Activated naive CD8-positive, alpha-beta T cell treated with anti-CD3 and anti-CD28 coated beads, Interleukin-2, amount 50 U/mL, for 24 hours (primary cell): ENCODE results near the gene SDHAF3.

Source experiments
- ATAC-seq: fragments of 150-1000 bp; cut with Tn5 transposase; one replicate; pipeline ENCODE4 v1.10.0; 2021
- DNase-seq: peaks from one replicate; pipeline ENCODE4 v3.0.0; 2021
- H3K27ac Mint-ChIP-seq: one replicate; pipeline ENCODE4 v1.8.0; 2021; ENCODE audit warnings: mild to moderate bottlenecking, mixed read lengths
- H3K27me3 Mint-ChIP-seq: one replicate; pipeline ENCODE4 v1.8.0; 2021; ENCODE audit warnings: mixed read lengths
- H3K36me3 Mint-ChIP-seq: one replicate; pipeline ENCODE4 v1.8.0; 2021; ENCODE audit warnings: low read depth, mixed read lengths
- H3K4me1 Mint-ChIP-seq: one replicate; pipeline ENCODE4 v1.8.0; 2021; ENCODE audit warnings: mixed read lengths
- H3K4me3 Mint-ChIP-seq: one replicate; pipeline ENCODE4 v1.8.0; 2021; ENCODE audit warnings: mild to moderate bottlenecking, moderate library complexity, mixed read lengths
- H3K9me3 Mint-ChIP-seq: one replicate; pipeline ENCODE4 v1.8.0; 2021; ENCODE audit warnings: mixed read lengths

The SDHAF3 gene

GRCh38 chr7:97218767-97219166 lies 101.3 kb downstream of the SDHAF3 start:
- peaks cover 16% of the 10 kb centered on the region for H3K27me3 Mint-ChIP-seq
- H3K27ac Mint-ChIP-seq: no peak overlapping the region
- H3K4me3 Mint-ChIP-seq: no peak overlapping the region
- no peaks in the 10 kb centered on the region for H3K36me3 Mint-ChIP-seq
- peaks cover 10% of the 10 kb centered on the region for H3K9me3 Mint-ChIP-seq
- no peak for ATAC-seq
- no peak for DNase-seq
- H3K4me1 Mint-ChIP-seq: no peaks in the 10 kb centered on the region

DNA sequence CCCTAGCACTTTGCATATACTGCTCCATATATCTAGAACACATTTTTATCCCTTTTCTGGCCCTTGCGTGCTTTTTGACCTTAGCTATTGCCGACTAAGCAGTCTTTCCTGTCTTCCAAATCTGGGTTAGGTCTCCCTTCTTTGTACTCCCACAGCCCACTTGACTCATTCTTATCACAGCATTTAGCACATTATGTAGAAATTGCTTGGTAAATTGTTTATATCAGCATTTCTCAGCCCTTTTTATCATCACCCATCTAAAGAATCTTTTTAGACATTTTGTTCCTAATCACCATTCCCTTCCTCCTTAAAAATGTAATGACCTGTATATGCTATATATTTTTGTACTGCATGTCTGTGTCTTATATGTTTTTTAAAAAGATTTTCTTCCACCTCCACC lies 101.7 kb downstream of the SDHAF3 start:
- peaks cover 16% of the 10 kb centered on the region for H3K27me3 Mint-ChIP-seq
- H3K4me3 Mint-ChIP-seq: no peak overlapping the region
- DNase-seq (no peak), ATAC-seq (no peak)
- no peaks in the 10 kb centered on the region for H3K4me1 Mint-ChIP-seq
- H3K9me3 Mint-ChIP-seq: peaks cover 6% of the 10 kb centered on the region
- H3K36me3 Mint-ChIP-seq: no peaks in the 10 kb centered on the region
- no peak overlapping the region for H3K27ac Mint-ChIP-seq

- H3K4me1 Mint-ChIP-seq: no peaks in the 10 kb centered on the region
- no peaks in the 10 kb centered on the region for H3K36me3 Mint-ChIP-seq
- H3K27me3 Mint-ChIP-seq: peaks cover 9% of the 10 kb centered on the region
- H3K27ac Mint-ChIP-seq: no peak overlapping the region
- ATAC-seq: no peak
- H3K9me3 Mint-ChIP-seq: no peaks in the 10 kb centered on the region
- no peak for DNase-seq
- no peak overlapping the region for H3K4me3 Mint-ChIP-seq
These were observed 106.8 kb downstream of the SDHAF3 start for GRCh38 chr7:97224316-97224715.

DNA sequence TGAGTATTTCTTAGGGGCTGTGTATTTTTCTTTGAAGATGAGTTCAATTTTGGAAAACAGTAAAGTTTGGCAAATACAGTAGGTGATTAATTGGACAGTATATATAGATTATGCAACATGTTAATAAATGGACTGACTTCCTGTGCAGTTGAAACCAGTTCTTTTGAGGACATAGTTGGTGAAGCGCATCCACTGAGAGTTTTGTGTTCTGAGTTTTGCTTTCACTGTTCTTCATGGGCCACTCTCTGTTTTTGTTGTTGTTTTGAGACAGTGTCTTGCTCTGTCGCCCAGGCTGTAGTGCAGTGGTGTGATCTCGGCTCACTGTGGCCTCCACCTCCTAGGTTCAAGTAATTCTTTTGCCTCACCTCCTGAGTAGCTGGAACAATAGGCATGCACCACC lies 109.0 kb downstream of the SDHAF3 start:
- H3K27me3 Mint-ChIP-seq: no peaks in the 10 kb centered on the region
- H3K27ac Mint-ChIP-seq: no peak overlapping the region
- no peaks in the 10 kb centered on the region for H3K4me1 Mint-ChIP-seq
- no peak overlapping the region for H3K4me3 Mint-ChIP-seq
- ATAC-seq (no peak), DNase-seq (no peak)
- no peaks in the 10 kb centered on the region for H3K36me3 Mint-ChIP-seq
- no peaks in the 10 kb centered on the region for H3K9me3 Mint-ChIP-seq
